Measurements from ENCODE around the gene NMT1. TPM values are rescaled to one million over a fixed set of nuclear protein-coding genes. Genes with fewer than 3 reads are reported as not detected.

Gene NMT1
- total RNA-seq (2014; rRNA removed), result 99.2 and 117 TPM in 2 replicates
- percentile 90 among the genes with signal in this experiment for Bru-seq, nascent RNA
- BruChase-seq, experiment 1, labeled RNA remaining after a 6-hour chase, result percentile 94 among the genes with signal in this experiment
- BruChase-seq, experiment 2, labeled RNA remaining after a 2-hour chase, result percentile 90 among the genes with signal in this experiment
- long read RNA-seq, full-length matches to known transcripts, result 124 of 306 reads
- long read RNA-seq, partial matches to known transcripts, result 77 of 306 reads
- long read RNA-seq, other reads (novel, unspliced or antisense), result 105 of 306 reads

DNA sequence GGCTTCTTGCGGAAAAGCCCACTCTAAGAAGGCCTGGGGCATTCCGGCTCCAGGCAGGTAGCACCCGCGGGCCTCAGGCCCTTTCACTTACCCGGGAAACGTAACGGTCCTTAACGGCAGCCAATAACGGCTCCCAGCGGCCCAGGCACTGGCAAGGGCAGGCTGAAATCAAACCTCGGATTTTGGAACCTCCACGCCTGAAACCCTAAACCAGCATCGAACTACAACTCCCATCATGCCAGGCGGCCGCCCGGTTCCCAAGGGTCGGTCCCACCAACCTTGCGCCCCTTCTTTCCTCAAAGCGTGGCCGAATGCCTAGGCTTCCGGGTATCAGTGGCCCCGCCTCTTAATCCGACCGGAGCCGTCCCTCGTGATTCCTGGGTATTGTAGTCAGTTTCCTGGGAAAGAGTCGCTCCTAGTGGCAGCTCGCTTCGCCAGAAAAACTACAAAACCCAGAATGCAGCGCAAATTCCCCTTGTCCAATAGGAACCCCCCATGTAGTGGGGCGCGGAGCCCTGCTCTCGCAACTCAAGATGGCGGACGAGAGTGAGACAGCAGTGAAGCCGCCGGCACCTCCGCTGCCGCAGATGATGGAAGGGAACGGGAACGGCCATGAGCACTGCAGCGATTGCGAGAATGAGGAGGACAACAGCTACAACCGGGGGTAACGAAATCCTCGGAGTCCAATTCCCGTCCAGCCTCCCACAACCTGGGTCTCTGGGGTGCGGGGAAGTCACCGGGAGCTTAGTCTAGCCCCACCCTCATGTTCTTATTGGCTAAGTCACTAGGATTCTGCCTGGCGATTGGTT is at the start of gene NMT1:
NMT1 (plus strand) TSS at position 521 of the 809 bp plus-strand sequence; CDS start at position 534, 13 bp downstream.
- no TSS peak for BruUV-seq (replicated peaks)
- Histone ChIP-seq H3K9me2 (replicated peaks; ENCODE audit: low read length) (no peaks in the 10 kb centered on the region), H3K27ac (ENCODE audit: low read length) (peak within 1 kb of the TSS; percentile 75), H3K79me2 (ENCODE audit: low read length) (peaks cover 67% of the 10 kb centered on the region), H3K4me3 (ENCODE audit: low read length) (peak within 1 kb of the TSS; percentile 82), H3K36me3 (ENCODE audit: low read depth, low read length) (no peaks in the 10 kb centered on the region), H4K20me1 (ENCODE audit: low read length) (no peaks in the 10 kb centered on the region), H3K4me2 (ENCODE audit: low read length) (peak within 1 kb of the TSS; percentile 92), H3K27me3 (ENCODE audit: low read length) (no peaks in the 10 kb centered on the region), H2AFZ (ENCODE audit: low read length) (peak within 1 kb of the TSS; percentile 88), H3K9me3 (ENCODE audit: low read length) (no peaks in the 10 kb centered on the region), H3F3A (ENCODE audit: low read length, unreplicated experiment) (no peaks in the 10 kb centered on the region), H3K9ac (ENCODE audit: low read length) (peak within 1 kb of the TSS; percentile 88), H3K4me1 (ENCODE audit: insufficient read depth, low read length) (peaks cover 26% of the 10 kb centered on the region)
- CTCF ChIA-PET, result interaction anchor here (0.5 to 1.6 kb wide), 4 partner anchors 35 to 151 kb away, joined by 3 to 8 read pairs (median 4); partner anchors contain the start of gene ACBD4
- DNase-seq, result peak; percentile 100
- intact Hi-C loops (cut with micrococcal nuclease), result loop anchor here (1.0 to 5.0 kb wide), 3 partner anchors 10 to 71 kb away; partner anchors contain the start of genes DCAKD and PLCD3
- peak; percentile 90 for ATAC-seq
- POLR2A ChIA-PET (ENCODE audit: unreplicated experiment), result interaction anchor here (0.6 to 1.3 kb wide), 13 partner anchors 9 to 984 kb away, joined by 3 to 19 read pairs (median 3); no protein-coding TSS in a partner anchor
- TF ChIP-seq EZH2phosphoT487 (IDR thresholded peaks at IDR 0.05; ENCODE audit: borderline replicate concordance, low read length) (no peak), EZH2 (IDR thresholded peaks at IDR 0.05; ENCODE audit: low read length, unreplicated experiment) (no peak)
- TF ChIP-seq, protein P1, sequence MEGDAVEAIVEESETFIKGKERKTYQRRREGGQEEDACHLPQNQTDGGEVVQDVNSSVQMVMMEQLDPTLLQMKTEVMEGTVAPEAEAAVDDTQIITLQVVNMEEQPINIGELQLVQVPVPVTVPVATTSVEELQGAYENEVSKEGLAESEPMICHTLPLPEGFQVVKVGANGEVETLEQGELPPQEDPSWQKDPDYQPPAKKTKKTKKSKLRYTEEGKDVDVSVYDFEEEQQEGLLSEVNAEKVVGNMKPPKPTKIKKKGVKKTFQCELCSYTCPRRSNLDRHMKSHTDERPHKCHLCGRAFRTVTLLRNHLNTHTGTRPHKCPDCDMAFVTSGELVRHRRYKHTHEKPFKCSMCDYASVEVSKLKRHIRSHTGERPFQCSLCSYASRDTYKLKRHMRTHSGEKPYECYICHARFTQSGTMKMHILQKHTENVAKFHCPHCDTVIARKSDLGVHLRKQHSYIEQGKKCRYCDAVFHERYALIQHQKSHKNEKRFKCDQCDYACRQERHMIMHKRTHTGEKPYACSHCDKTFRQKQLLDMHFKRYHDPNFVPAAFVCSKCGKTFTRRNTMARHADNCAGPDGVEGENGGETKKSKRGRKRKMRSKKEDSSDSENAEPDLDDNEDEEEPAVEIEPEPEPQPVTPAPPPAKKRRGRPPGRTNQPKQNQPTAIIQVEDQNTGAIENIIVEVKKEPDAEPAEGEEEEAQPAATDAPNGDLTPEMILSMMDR (conservative IDR thresholded peaks at IDR 0.05; ENCODE audit: low read depth, low read length), result no peak

- no peaks in the 10 kb centered on the region for H3K79me2 ChIP-seq (ENCODE audit: low read length)
- BruUV-seq (replicated peaks), result no TSS peak
- no peak overlapping the region for H3K4me3 ChIP-seq (ENCODE audit: low read length)
- no peaks in the 10 kb centered on the region for H3F3A ChIP-seq (ENCODE audit: low read length, unreplicated experiment)
- TF ChIP-seq EZH2phosphoT487 (IDR thresholded peaks at IDR 0.05; ENCODE audit: borderline replicate concordance, low read length) (no peak), EZH2 (IDR thresholded peaks at IDR 0.05; ENCODE audit: low read length, unreplicated experiment) (no peak)
- TF ChIP-seq, protein P1 (conservative IDR thresholded peaks at IDR 0.05; ENCODE audit: low read depth, low read length), result no peak
- CTCF ChIA-PET, result interaction anchor here (0.6 kb wide), 1 partner anchor 95 kb away, joined by 7 read pairs; no protein-coding TSS in a partner anchor
- no peaks in the 10 kb centered on the region for H3K9me2 ChIP-seq (replicated peaks; ENCODE audit: low read length)
- no peaks in the 10 kb centered on the region for H3K9me3 ChIP-seq (ENCODE audit: low read length)
- no peak overlapping the region for H3K27ac ChIP-seq (ENCODE audit: low read length)
- no peaks in the 10 kb centered on the region for H4K20me1 ChIP-seq (ENCODE audit: low read length)
- POLR2A ChIA-PET (ENCODE audit: unreplicated experiment), result no interaction called here
- no peaks in the 10 kb centered on the region for H3K4me1 ChIP-seq (ENCODE audit: insufficient read depth, low read length)
- intact Hi-C loops (cut with micrococcal nuclease), result no loop called here
- H3K27me3 ChIP-seq (ENCODE audit: low read length), result no peaks in the 10 kb centered on the region
- no peak overlapping the region for H3K9ac ChIP-seq (ENCODE audit: low read length)
- H2AFZ ChIP-seq (ENCODE audit: low read length), result no peak overlapping the region
- ATAC-seq (no peak), DNase-seq (no peak)
- no peaks in the 10 kb centered on the region for H3K36me3 ChIP-seq (ENCODE audit: low read depth, low read length)
- H3K4me2 ChIP-seq (ENCODE audit: low read length), result no peak overlapping the region
Observed at GRCh38 chr17:45011767-45012166, 49.4 kb upstream of the NMT1 start.

All from PC-3 (cell line).